ENCODE measurements around the gene APCDD1L.

Gene APCDD1L

DNA sequence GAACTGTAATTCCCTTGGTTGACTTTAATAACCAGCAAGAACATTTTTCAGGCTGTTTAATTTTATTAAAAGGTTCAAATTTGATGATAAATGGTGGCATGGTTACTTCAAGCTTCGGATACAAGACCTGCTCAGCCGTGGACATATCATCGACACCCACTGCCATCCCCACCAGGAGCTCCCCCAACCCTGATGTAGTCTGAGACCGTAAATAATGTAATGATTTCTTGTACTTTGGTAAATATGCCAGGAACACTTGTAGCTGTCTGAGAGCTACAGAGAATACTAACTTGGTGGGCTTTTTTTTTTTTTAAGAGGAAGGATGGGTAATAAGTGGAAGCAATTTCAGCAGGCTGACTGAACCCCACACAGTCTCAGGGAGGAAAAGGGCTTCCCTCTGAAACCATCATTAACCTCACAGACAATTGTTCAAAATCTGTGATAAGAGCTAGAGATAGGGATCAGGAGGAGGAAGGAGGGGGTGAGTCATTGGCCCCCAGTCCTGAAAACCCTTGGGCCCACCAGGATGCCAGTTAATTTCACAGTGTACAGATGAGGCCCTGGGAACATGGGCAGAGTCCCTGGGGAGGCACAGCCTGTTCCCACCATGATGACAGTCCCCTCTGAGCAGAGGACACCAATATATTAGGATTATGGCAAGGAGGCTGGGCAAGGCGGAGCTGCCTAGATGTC is 56.0 kb downstream of the APCDD1L start:
- DNase-seq (ENCODE audit: low read depth, low spot score), result no peak
- ChIA-PET CTCF (interaction anchor here (2.0 kb wide), 1 partner anchor 11 kb away, joined by 12 read pairs; no protein-coding TSS in a partner anchor), POLR2A (no interaction called here)
- TF ChIP-seq, protein P1, sequence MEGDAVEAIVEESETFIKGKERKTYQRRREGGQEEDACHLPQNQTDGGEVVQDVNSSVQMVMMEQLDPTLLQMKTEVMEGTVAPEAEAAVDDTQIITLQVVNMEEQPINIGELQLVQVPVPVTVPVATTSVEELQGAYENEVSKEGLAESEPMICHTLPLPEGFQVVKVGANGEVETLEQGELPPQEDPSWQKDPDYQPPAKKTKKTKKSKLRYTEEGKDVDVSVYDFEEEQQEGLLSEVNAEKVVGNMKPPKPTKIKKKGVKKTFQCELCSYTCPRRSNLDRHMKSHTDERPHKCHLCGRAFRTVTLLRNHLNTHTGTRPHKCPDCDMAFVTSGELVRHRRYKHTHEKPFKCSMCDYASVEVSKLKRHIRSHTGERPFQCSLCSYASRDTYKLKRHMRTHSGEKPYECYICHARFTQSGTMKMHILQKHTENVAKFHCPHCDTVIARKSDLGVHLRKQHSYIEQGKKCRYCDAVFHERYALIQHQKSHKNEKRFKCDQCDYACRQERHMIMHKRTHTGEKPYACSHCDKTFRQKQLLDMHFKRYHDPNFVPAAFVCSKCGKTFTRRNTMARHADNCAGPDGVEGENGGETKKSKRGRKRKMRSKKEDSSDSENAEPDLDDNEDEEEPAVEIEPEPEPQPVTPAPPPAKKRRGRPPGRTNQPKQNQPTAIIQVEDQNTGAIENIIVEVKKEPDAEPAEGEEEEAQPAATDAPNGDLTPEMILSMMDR (IDR thresholded peaks at IDR 0.05; ENCODE audit: insufficient read depth, low read length, missing control alignments), result no peak
- no peak overlapping the region for H3K4me3 ChIP-seq (ENCODE audit: low read depth, low read length)

DNA sequence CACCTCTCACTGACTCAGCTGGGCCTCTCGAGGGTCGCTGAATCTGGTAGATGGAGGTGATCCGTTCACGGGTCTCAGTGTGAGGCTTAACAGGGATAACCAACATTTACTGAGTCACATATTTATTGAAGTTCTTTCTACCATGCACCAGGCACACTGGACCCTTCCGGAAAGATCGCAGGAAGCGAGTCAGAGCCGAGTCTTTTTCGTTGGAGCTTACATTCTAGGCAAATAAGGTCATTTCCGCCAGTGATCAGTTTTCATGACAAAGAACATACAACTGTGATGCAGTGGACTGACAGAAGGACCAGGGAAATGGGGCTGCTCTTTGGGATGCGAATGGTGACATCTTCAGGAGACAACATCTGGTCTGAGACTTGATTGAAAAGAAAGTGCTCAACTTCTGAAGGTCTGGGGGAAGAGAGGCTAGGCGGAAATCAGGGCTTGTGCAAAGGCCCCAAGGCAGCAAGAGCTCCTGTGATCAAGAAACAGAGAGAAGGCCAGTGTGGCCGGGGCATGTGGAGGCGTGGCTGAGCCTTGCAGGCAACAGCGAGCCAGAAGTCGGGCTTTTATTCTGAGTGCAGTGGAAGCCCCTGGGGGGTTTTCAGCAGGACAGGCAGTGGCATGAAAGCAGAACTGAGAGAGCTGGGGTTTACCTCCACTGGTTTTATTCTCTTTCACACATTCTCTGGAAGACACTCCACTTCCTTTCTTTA is 56.7 kb downstream of the APCDD1L start:
- H3K4me3 ChIP-seq (ENCODE audit: low read depth, low read length), result no peak overlapping the region
- CTCF ChIA-PET, result interaction anchor here (1.1 to 2.0 kb wide), 3 partner anchors 10 to 23 kb away, joined by 4 to 13 read pairs (median 12); no protein-coding TSS in a partner anchor
- no peak for DNase-seq (ENCODE audit: low read depth, low spot score)
- POLR2A ChIA-PET, result interaction anchor here (1.2 to 1.9 kb wide), 2 partner anchors 70 to 193 kb away, joined by 3 to 6 read pairs; partner anchors contain the start of genes STX16 and VAPB
- TF ChIP-seq, protein P1 (IDR thresholded peaks at IDR 0.05; ENCODE audit: insufficient read depth, low read length, missing control alignments), result no peak

DNA sequence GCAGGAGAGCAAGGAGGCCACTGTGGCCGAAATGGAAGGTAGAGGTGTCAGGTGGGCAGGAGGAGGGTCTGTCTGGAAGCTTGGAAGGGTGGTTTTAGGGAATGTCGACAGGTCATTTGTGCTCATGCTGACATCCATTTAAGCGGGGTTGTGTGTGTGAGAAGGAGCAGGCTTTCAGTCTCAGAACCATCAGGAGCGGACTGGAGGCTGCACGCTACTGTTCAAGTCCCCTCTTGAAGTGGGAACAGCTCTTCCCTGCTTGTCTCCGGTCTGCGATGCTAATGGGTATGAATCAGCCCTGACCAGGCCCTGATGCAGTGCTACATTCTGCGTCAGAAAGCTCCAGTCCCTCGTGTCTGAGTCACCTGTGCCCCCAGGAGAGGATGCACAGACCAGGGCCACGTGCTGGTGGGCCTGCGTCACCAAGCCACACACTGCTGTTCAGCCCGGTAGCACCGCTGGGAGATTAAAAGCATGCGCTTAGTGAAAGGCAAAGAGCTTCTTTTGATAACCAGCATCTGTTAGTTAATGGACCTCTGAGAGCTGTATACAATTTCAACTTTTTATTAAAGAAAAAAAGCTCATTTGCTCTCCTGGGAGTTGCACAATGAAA is 58.0 kb downstream of the APCDD1L start:
- POLR2A ChIA-PET, result interaction anchor here (1.2 to 1.9 kb wide), 2 partner anchors 68 to 194 kb away, joined by 3 to 6 read pairs; partner anchors contain the start of genes STX16 and VAPB
- CTCF ChIA-PET, result interaction anchor here (1.1 to 1.6 kb wide), 3 partner anchors 9 to 220 kb away, joined by 4 to 13 read pairs (median 5); no protein-coding TSS in a partner anchor
- TF ChIP-seq, protein P1 (IDR thresholded peaks at IDR 0.05; ENCODE audit: insufficient read depth, low read length, missing control alignments), result no peak
- DNase-seq (ENCODE audit: low read depth, low spot score), result peak; percentile 53
- no peak overlapping the region for H3K4me3 ChIP-seq (ENCODE audit: low read depth, low read length)

DNA sequence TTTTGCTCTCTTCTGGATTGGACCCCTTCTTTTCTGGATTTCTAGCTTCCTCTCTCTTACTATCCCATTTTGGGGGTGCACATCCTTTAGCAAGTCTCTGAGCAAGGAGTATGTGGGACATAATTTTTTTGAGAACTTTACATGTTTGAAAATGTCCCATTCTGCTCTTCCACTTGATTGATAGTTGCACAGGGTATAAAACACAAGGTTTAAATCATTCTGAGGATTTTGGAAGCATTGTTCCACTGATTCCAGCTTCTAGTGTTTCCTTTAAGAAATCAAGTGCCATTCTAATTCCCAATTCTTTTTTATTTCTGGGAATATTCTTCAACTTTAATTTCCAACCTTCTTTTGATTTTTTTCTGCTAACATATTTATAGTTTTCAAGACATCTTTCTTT is 60.7 kb downstream of the APCDD1L start:
- no peak overlapping the region for H3K4me3 ChIP-seq (ENCODE audit: low read depth, low read length)
- POLR2A ChIA-PET, result no interaction called here
- no peak for DNase-seq (ENCODE audit: low read depth, low spot score)
- TF ChIP-seq, protein P1 (IDR thresholded peaks at IDR 0.05; ENCODE audit: insufficient read depth, low read length, missing control alignments), result no peak
- CTCF ChIA-PET, result no interaction called here

DNA sequence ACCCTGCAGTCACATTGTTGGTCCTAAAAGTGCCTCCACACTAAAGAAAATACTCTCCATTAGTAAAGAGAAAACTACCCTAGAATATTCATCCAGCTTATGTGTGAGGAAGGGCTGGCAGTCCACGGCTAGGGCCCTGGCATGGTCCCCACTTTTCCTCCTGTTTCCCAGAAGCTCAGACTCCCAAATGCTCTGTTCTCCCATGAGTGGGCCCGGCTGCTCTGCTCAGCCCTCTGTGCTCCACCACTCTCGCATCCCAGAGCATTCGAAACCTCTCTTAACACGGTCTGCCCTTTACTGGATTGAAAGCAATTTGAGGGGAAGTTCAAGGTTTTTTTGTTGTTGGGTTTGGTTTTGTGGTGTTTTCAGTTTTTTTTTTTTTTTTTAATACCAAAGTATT is 61.8 kb downstream of the APCDD1L start:
- ChIA-PET POLR2A (no interaction called here), CTCF (interaction anchor here (1.1 kb wide), 1 partner anchor 198 kb away, joined by 3 read pairs; the partner anchor contains the start of gene STX16)
- no peak overlapping the region for H3K4me3 ChIP-seq (ENCODE audit: low read depth, low read length)
- DNase-seq (ENCODE audit: low read depth, low spot score), result no peak
- TF ChIP-seq, protein P1 (IDR thresholded peaks at IDR 0.05; ENCODE audit: insufficient read depth, low read length, missing control alignments), result no peak

Data from AG04449 (cell line).